Panc1 (cell line): ENCODE data around the gene DPEP2. TPM values are rescaled to one million over a fixed set of nuclear protein-coding genes. Genes with fewer than 3 reads are reported as not detected.

Source experiments
- ATAC-seq: fragments of 200-7000 bp; cut with Tn5 transposase; 2 replicates; pipeline ENCODE4 v1.9.1; 2020; ENCODE audit warnings: mild to moderate bottlenecking, moderate library complexity
- BruUV-seq: library from RNA; stranded (reverse); fragments of 400-500 nt; replicated peaks from 2 replicates; lab custom pipeline; 2021; lab: Mats Ljungman, UMichigan
- CTCF ChIA-PET: fragments of 300-600 bp; sonication (Branson Sonifier 250); formaldehyde crosslinking; loops from one replicate; lab custom pipeline; 2022; ENCODE audit warnings: antibody characterized with exemption; lab: Charles Lee
- POLR2A ChIA-PET: fragments of 300-600 bp; sonication (Branson Sonifier 250); formaldehyde crosslinking; loops from one replicate; lab custom pipeline; 2022; ENCODE audit warnings: antibody characterized with exemption; lab: Charles Lee
- DNase-seq: peaks from one replicate; pipeline ENCODE4 v3.0.0-alpha.2; 2010; ENCODE audit warnings: low read depth, low spot score
- H3K27ac ChIP-seq: 2 replicates; pipeline ENCODE4 v1.5.1; 2011; ENCODE audit warnings: mild to moderate bottlenecking, low read length, inconsistent platforms
- H3K27me3 ChIP-seq: fragments of 200-500 bp; sonication (Bioruptor generic); 2 replicates; pipeline ENCODE4 v1.6.0; 2014; ENCODE audit warnings: low read length, inconsistent platforms; ENCODE audit not compliant: control insufficient read depth, insufficient read depth
- H3K36me3 ChIP-seq: fragments of 200-500 bp; sonication (Bioruptor generic); 2 replicates; pipeline ENCODE4 v1.5.1; 2014; ENCODE audit warnings: inconsistent platforms, mild to moderate bottlenecking, low read length, moderate library complexity; ENCODE audit not compliant: control insufficient read depth, insufficient read depth
- H3K4me1 ChIP-seq: 2 replicates; pipeline ENCODE4 v1.5.1; 2011; ENCODE audit warnings: inconsistent platforms, mild to moderate bottlenecking, low read length, moderate library complexity; ENCODE audit not compliant: control insufficient read depth, insufficient read depth
- H3K4me3 ChIP-seq, 2 experiments: 2 replicates each; pipeline ENCODE4 v1.5.1; 2011 to 2012; ENCODE audit warnings: low read depth in 2 of 2, low read length in 2 of 2, mild to moderate bottlenecking in 2 of 2, inconsistent platforms in 1 of 2, moderate library complexity in 1 of 2
- H3K9me3 ChIP-seq: fragments of 200-500 bp; sonication (Bioruptor generic); 2 replicates; pipeline ENCODE4 v1.5.1; 2014; ENCODE audit warnings: low read depth, mild to moderate bottlenecking, inconsistent platforms, low read length, moderate library complexity; ENCODE audit not compliant: control insufficient read depth, insufficient read depth
- CTCF ChIP-seq: fragments of 450-650 bp; IDR thresholded peaks from 2 replicates; pipeline ENCODE4 v1.5.1; 2017; ENCODE audit warnings: mild to moderate bottlenecking
- POLR2AphosphoS5 ChIP-seq: IDR thresholded peaks from 2 replicates; pipeline ENCODE4 v1.6.1; 2012; ENCODE audit warnings: mild to moderate bottlenecking, low read depth, low read length, moderate library complexity
- REST ChIP-seq, 2 experiments: IDR thresholded peaks; 2 replicates each; pipeline ENCODE4 v1.6.1; 2011 to 2012; ENCODE audit warnings: low read depth in 2 of 2, control low read depth in 1 of 2, low read length in 1 of 2, mild to moderate bottlenecking in 1 of 2, moderate library complexity in 1 of 2; ENCODE audit not compliant: insufficient read depth in 1 of 2
- SIN3A ChIP-seq: IDR thresholded peaks from 2 replicates; pipeline ENCODE4 v1.6.1; 2012; ENCODE audit warnings: low read depth, mild to moderate bottlenecking, low read length, moderate library complexity, borderline replicate concordance; ENCODE audit not compliant: insufficient read depth
- TCF7L2 ChIP-seq: IDR thresholded peaks from 2 replicates; pipeline ENCODE4 v1.6.1; 2011; ENCODE audit warnings: mild to moderate bottlenecking, low read depth, low read length, inconsistent platforms
- in situ Hi-C: cut with HindIII; loops from 2 replicates; pipeline ENCODE4 v1.10.0; 2016; ENCODE audit warnings: low sequenced_read_pairs, low pct_unique_long_range_greater_than_20kb
- intact Hi-C: fragments of 100-400 bp; cut with micrococcal nuclease; formaldehyde crosslinking; loops from one replicate; pipeline ENCODE4 v1.10.0; 2022; ENCODE audit not compliant: unreplicated experiment
- total RNA-seq: library from RNA; stranded (reverse); gene quantifications from one replicate; pipeline ENCODE4 v1.2.1, GENCODE V29; 2021; ENCODE audit not compliant: unreplicated experiment

Gene DPEP2
- total RNA-seq, 1 experiment from 2014 or later: not detected

DNA sequence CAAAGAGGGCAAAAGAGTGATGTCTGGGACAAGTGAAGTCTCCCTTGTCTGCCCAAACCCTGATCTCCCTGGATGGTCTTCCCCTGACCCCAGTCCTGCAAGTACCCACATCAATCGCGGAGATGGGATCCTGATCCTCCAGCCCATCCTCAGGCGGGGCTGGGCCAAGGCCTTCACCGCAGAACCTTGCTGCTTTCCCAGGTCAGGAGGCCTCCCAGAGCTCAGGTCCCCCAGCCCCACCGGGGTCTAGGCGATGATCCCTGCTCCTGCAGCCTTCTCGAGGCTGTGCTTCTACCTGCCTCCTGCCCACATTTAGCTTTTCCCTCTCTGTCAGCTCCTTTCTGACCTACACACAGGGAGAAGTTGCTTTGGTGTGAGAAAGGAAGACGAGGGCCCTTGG is 37.1 kb downstream of the DPEP2 start:
- Histone ChIP-seq H3K36me3 (no peaks in the 10 kb centered on the region; the same call in 1 of the 2 replicates), H3K4me1 (peaks cover 10% of the 10 kb centered on the region), H3K9me3 (no peaks in the 10 kb centered on the region), H3K27me3 (no peaks in the 10 kb centered on the region), H3K4me3 (no peak overlapping the region), H3K27ac (no peak overlapping the region)
- no TSS peak for BruUV-seq
- TF ChIP-seq TCF7L2 (no peak), POLR2AphosphoS5 (no peak), REST (IDR thresholded peaks at IDR 0.05; ENCODE audit: insufficient read depth in 1 of 2, low read depth in 2 of 2, low read length in 1 of 2) (no peak), SIN3A (no peak), CTCF (no peak)
- intact Hi-C loops: no loop called here
- CTCF ChIA-PET: no interaction called here
- no peak for ATAC-seq
- no peak for DNase-seq
- in situ Hi-C loops: no loop called here
- POLR2A ChIA-PET: no interaction called here

DNA sequence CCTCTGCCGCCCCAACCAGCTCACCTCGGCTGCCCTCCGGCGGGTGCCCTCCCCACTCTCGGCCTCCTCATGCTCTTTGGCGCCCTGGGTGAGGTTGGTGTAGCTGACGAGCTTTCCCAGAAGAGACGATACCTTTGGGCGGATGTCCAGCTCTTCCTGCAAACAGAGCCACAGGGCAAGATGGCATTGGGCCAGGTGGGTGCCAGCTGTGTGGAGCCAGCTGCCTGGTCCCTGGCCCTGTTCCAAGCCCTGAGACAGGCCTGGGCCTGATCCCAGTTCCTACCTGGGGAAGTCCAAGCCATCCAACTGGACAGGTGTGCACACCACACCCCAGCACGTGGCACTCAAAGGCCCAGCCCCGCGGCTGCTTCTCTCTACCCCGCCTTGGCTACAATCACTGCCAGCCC is 37.7 kb downstream of the DPEP2 start:
- in situ Hi-C loops: no loop called here
- intact Hi-C loops: no loop called here
- no peak for TF ChIP-seq CTCF
- no peak for TF ChIP-seq REST (IDR thresholded peaks at IDR 0.05; ENCODE audit: insufficient read depth in 1 of 2, low read depth in 2 of 2, low read length in 1 of 2)
- no peak for TF ChIP-seq POLR2AphosphoS5
- TF ChIP-seq TCF7L2: no peak
- no peak for TF ChIP-seq SIN3A
- BruUV-seq: no TSS peak
- CTCF ChIA-PET: no interaction called here
- POLR2A ChIA-PET: no interaction called here
- no peak overlapping the region for H3K27ac ChIP-seq
- no peaks in the 10 kb centered on the region for H3K9me3 ChIP-seq
- no peaks in the 10 kb centered on the region; the same call in 1 of the 2 replicates for H3K36me3 ChIP-seq
- H3K4me1 ChIP-seq: peaks cover 4% of the 10 kb centered on the region
- no peak for DNase-seq
- ATAC-seq: no peak
- no peaks in the 10 kb centered on the region for H3K27me3 ChIP-seq
- H3K4me3 ChIP-seq: no peak overlapping the region
